HepG2 (cell line): ENCODE results near the gene SOCS7. TPM values are rescaled to one million over a fixed set of nuclear protein-coding genes. Genes with fewer than 3 reads are reported as not detected.

Experiments used
- ARNT2 ChIP-seq: sonication (generic); formaldehyde crosslinking; IDR thresholded peaks from 2 replicates; pipeline ENCODE4 v1.8.0; 2022; ENCODE audit warnings: mild to moderate bottlenecking, low read depth, missing genetic modification reagents, moderate library complexity
- CBX5 ChIP-seq: sonication (generic); formaldehyde crosslinking; IDR thresholded peaks from 2 replicates; pipeline ENCODE4 v1.4.0; 2020; ENCODE audit warnings: missing genetic modification reagents, borderline replicate concordance
- CC2D1A ChIP-seq: sonication (generic); formaldehyde crosslinking; IDR thresholded peaks from 2 replicates; pipeline ENCODE4 v1.8.1; 2023; ENCODE audit warnings: mild to moderate bottlenecking, missing genetic modification reagents
- CEBPB ChIP-seq: IDR thresholded peaks from 2 replicates; pipeline ENCODE4 v1.6.1; 2011; ENCODE audit warnings: low read depth, low read length, improper control_type of control experiment, borderline replicate concordance
- CEBPG ChIP-seq: IDR thresholded peaks from 2 replicates; pipeline ENCODE4 v1.6.1; 2016
- DNMT3B ChIP-seq: conservative IDR thresholded peaks from 2 replicates; pipeline ENCODE4 v1.6.1; 2016; ENCODE audit warnings: missing biosample characterization, control low read depth
- KDM1A ChIP-seq: IDR thresholded peaks from 2 replicates; pipeline ENCODE4 v1.6.1; 2016; ENCODE audit warnings: missing compliant biosample characterization
- NFYC ChIP-seq: IDR thresholded peaks from 2 replicates; pipeline ENCODE4 v1.6.1; 2016; ENCODE audit warnings: missing genetic modification reagents, missing compliant biosample characterization
- NR2F1 ChIP-seq, 2 experiments: fragments of 450-650 bp in 1 of 2; formaldehyde crosslinking in 1 of 2; IDR thresholded peaks; 2 replicates each; pipeline versions ENCODE4 v1.5.0 to v1.6.1; 2016 to 2020; ENCODE audit warnings: mild to moderate bottlenecking in 1 of 2, missing compliant biosample characterization in 1 of 2, missing genetic modification reagents in 1 of 2, moderate library complexity in 1 of 2
- POLR2A ChIP-seq, 2 experiments: IDR thresholded peaks; 2 replicates each; pipeline ENCODE4 v1.6.1; 2011; ENCODE audit warnings: low read depth in 2 of 2, low read length in 2 of 2, mild to moderate bottlenecking in 1 of 2, moderate library complexity in 1 of 2; ENCODE audit not compliant: insufficient read depth in 1 of 2
- TCF7L2 ChIP-seq: IDR thresholded peaks from 2 replicates; pipeline ENCODE4 v1.6.1; 2011; ENCODE audit warnings: mild to moderate bottlenecking, low read depth, low read length, moderate library complexity
- ZNF460 ChIP-seq: sonication (generic); formaldehyde crosslinking; IDR thresholded peaks from 2 replicates; pipeline ENCODE4 v1.5.1; 2020; ENCODE audit warnings: missing genetic modification reagents, mild to moderate bottlenecking, borderline replicate concordance
- ZNF782 ChIP-seq: sonication (generic); formaldehyde crosslinking; IDR thresholded peaks from 2 replicates; pipeline ENCODE4 v1.4.0; 2020; ENCODE audit warnings: missing genetic modification reagents, mild to moderate bottlenecking, borderline replicate concordance
- polyA plus RNA-seq, 8 experiments: library from polyadenylated mRNA; depleted of rRNA in 3 of 8; stranded (reverse) in 7 of 8; unstranded in 1 of 8; fragments of >200 nt; fragmentation: Illumina TruSeq in 4 of 8; extraction: Trizol in 4 of 8; gene quantifications; 2 replicates each; pipeline versions ENCODE4 v1.2.1 to v1.2.3, GENCODE V29; 2011 to 2016; ENCODE audit warnings: low read depth in 4 of 8, missing spikeins in 1 of 8, mixed read lengths in 1 of 8; ENCODE audit not compliant: insufficient read depth in 1 of 8
- total RNA-seq, 5 experiments: library from RNA; depleted of rRNA; stranded (reverse); fragments of >200 nt; fragmentation: Illumina TruSeq; extraction: Trizol; gene quantifications; 2 replicates each; pipeline ENCODE4 v1.2.3, GENCODE V29; 2016; ENCODE audit warnings: low read depth in 1 of 5
- TF ChIP-seq, protein P1 (sequence below): IDR thresholded peaks from 2 replicates; pipeline ENCODE4 v1.6.1; 2016; ENCODE audit warnings: low read depth, control low read depth
- TF ChIP-seq, protein P2 (sequence below): sonication (generic); formaldehyde crosslinking; IDR thresholded peaks from 2 replicates; pipeline ENCODE4 v1.5.1; 2020; ENCODE audit warnings: missing genetic modification reagents, mild to moderate bottlenecking, borderline replicate concordance
- TF ChIP-seq, protein P3 (sequence below): sonication (generic); formaldehyde crosslinking; IDR thresholded peaks from 2 replicates; pipeline ENCODE4 v1.4.0; 2020; ENCODE audit warnings: mild to moderate bottlenecking, missing genetic modification reagents
- TF ChIP-seq, protein P4 (sequence below): sonication (generic); formaldehyde crosslinking; conservative IDR thresholded peaks from 2 replicates; pipeline ENCODE4 v1.4.0; 2020; ENCODE audit warnings: missing genetic modification reagents
- TF ChIP-seq, protein P5 (sequence below): sonication (generic); formaldehyde crosslinking; IDR thresholded peaks from 2 replicates; pipeline ENCODE4 v1.5.0; 2020; ENCODE audit warnings: mild to moderate bottlenecking, missing genetic modification reagents, moderate library complexity

SOCS7 gene
- total and polyA plus RNA-seq, 2 of the 13 experiments (the other 11 are each of a cell fraction or from before 2014, with no cell fraction given), result 19.2 to 24.2 TPM

DNA sequence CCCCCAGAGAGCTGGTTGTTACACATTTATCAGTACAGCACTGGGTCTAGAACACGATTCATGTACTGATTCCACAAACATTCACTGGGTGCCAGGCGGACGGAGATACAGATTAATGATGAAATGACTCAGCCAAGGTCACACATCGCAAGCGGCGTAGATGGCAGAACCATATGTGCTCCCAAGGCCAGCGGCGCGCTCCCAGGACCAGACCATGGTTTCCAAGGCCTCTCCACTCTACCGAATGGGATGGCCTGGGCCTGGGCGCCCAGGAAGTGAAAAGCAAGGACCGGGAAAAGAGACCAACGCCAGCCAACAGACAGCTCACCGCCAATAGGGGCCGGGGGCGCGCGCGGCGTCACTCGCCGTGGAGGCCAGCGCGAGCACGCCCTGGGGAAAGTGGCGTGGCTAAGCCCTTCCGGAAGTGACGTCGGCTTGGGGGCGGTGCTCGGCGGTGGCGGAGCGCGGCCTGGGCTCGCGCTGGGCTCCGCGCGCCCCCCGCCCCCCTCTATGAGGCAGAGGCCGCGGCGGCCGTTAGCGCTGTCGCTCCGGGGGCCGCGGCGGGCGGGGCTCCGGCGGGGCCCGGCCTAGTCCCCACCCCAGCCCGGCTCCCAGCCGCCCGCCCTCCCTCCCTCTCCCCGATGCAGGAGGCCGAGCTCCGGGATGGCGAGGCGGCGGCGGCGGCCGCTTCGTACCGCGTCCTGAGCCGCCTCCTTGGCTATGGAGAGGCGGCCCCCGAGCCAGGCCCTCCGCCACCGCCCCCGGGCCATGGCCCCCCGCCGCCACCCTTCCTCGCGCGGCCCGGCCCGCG, at the start of gene SOCS7 (continued):
- TF ChIP-seq CEBPG (CRISPR knock-in tag) (peak; percentile 31; the same call in 1 of the 2 replicates), NR2F1 (CRISPR knock-in tag; IDR thresholded peaks at IDR 0.05) (no peak), NFYC (CRISPR knock-in tag) (peak; percentile 81), KDM1A (CRISPR knock-in tag) (peak; percentile 84), ZNF460 (no peak), CBX5 (CRISPR knock-in tag) (peak; percentile 94; the same call in 1 of the 2 replicates), ZNF782 (CRISPR knock-in tag) (peak; percentile 96), POLR2A (IDR thresholded peaks at IDR 0.05; ENCODE audit: insufficient read depth in 1 of 2, low read depth in 2 of 2, low read length in 2 of 2) (peak; percentile 96 to 97), CC2D1A (CRISPR knock-in tag) (no peak), DNMT3B (CRISPR knock-in tag) (peak; percentile 97; the same call in 1 of the 2 replicates), ARNT2 (CRISPR knock-in tag) (no peak; the same call in 1 of the 2 replicates), TCF7L2 (no peak), CEBPB (peak; percentile 29; the same call in 1 of the 2 replicates)
- TF ChIP-seq, protein P1, sequence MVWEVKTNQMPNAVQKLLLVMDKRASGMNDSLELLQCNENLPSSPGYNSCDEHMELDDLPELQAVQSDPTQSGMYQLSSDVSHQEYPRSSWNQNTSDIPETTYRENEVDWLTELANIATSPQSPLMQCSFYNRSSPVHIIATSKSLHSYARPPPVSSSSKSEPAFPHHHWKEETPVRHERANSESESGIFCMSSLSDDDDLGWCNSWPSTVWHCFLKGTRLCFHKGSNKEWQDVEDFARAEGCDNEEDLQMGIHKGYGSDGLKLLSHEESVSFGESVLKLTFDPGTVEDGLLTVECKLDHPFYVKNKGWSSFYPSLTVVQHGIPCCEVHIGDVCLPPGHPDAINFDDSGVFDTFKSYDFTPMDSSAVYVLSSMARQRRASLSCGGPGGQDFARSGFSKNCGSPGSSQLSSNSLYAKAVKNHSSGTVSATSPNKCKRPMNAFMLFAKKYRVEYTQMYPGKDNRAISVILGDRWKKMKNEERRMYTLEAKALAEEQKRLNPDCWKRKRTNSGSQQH (CRISPR knock-in tag), result peak; percentile 95; the same call in 1 of the 2 replicates
- TF ChIP-seq, protein P2, sequence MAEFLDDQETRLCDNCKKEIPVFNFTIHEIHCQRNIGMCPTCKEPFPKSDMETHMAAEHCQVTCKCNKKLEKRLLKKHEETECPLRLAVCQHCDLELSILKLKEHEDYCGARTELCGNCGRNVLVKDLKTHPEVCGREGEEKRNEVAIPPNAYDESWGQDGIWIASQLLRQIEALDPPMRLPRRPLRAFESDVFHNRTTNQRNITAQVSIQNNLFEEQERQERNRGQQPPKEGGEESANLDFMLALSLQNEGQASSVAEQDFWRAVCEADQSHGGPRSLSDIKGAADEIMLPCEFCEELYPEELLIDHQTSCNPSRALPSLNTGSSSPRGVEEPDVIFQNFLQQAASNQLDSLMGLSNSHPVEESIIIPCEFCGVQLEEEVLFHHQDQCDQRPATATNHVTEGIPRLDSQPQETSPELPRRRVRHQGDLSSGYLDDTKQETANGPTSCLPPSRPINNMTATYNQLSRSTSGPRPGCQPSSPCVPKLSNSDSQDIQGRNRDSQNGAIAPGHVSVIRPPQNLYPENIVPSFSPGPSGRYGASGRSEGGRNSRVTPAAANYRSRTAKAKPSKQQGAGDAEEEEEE (CRISPR knock-in tag), result no peak
- TF ChIP-seq, protein P3, sequence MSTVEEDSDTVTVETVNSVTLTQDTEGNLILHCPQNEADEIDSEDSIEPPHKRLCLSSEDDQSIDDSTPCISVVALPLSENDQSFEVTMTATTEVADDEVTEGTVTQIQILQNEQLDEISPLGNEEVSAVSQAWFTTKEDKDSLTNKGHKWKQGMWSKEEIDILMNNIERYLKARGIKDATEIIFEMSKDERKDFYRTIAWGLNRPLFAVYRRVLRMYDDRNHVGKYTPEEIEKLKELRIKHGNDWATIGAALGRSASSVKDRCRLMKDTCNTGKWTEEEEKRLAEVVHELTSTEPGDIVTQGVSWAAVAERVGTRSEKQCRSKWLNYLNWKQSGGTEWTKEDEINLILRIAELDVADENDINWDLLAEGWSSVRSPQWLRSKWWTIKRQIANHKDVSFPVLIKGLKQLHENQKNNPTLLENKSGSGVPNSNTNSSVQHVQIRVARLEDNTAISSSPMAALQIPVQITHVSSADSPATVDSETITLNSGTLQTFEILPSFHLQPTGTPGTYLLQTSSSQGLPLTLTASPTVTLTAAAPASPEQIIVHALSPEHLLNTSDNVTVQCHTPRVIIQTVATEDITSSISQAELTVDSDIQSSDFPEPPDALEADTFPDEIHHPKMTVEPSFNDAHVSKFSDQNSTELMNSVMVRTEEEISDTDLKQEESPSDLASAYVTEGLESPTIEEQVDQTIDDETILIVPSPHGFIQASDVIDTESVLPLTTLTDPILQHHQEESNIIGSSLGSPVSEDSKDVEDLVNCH (CRISPR knock-in tag), result no peak
- TF ChIP-seq, protein P4, sequence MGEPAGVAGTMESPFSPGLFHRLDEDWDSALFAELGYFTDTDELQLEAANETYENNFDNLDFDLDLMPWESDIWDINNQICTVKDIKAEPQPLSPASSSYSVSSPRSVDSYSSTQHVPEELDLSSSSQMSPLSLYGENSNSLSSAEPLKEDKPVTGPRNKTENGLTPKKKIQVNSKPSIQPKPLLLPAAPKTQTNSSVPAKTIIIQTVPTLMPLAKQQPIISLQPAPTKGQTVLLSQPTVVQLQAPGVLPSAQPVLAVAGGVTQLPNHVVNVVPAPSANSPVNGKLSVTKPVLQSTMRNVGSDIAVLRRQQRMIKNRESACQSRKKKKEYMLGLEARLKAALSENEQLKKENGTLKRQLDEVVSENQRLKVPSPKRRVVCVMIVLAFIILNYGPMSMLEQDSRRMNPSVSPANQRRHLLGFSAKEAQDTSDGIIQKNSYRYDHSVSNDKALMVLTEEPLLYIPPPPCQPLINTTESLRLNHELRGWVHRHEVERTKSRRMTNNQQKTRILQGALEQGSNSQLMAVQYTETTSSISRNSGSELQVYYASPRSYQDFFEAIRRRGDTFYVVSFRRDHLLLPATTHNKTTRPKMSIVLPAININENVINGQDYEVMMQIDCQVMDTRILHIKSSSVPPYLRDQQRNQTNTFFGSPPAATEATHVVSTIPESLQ, result no peak; the same call in 1 of the 2 replicates
- TF ChIP-seq, protein P5, sequence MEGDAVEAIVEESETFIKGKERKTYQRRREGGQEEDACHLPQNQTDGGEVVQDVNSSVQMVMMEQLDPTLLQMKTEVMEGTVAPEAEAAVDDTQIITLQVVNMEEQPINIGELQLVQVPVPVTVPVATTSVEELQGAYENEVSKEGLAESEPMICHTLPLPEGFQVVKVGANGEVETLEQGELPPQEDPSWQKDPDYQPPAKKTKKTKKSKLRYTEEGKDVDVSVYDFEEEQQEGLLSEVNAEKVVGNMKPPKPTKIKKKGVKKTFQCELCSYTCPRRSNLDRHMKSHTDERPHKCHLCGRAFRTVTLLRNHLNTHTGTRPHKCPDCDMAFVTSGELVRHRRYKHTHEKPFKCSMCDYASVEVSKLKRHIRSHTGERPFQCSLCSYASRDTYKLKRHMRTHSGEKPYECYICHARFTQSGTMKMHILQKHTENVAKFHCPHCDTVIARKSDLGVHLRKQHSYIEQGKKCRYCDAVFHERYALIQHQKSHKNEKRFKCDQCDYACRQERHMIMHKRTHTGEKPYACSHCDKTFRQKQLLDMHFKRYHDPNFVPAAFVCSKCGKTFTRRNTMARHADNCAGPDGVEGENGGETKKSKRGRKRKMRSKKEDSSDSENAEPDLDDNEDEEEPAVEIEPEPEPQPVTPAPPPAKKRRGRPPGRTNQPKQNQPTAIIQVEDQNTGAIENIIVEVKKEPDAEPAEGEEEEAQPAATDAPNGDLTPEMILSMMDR (CRISPR knock-in tag), result peak; percentile 39
